GM18858 (cell line): Measurements from ENCODE around the gene C19orf53.

ENCODE experiments used
- ATAC-seq: cut with Tn5 transposase; IDR thresholded peaks from one replicate; pipeline ENCODE4 v1.9.1; 2021; ENCODE audit not compliant: unreplicated experiment

Gene C19orf53

GRCh38 chr19:13795595-13796300 lies 21.5 kb downstream of the C19orf53 start:
- ATAC-seq, result peak; percentile 16

- ATAC-seq, result no peak
These were observed 22.2 kb downstream of the C19orf53 start for GRCh38 chr19:13796301-13797057.

DNA sequence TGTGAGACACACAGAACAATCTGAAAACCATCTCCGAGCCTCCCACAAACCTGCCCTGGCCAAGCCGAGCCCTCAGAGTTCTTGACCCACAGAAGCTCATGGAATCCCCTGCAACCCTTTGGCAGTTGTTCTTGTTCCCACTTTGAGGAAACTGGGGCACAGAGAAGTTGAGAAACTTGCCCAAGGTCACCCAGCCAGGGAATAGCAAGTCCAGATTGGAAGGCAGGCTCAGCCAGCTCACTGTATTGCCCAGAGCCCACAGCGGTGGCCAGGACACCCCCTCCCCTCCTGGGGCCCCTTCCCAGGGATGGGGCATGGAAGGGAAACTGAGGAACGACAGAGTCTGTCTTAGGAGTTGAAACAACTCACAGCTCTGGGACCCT lies 22.8 kb downstream of the C19orf53 start:
- no peak for ATAC-seq

DNA sequence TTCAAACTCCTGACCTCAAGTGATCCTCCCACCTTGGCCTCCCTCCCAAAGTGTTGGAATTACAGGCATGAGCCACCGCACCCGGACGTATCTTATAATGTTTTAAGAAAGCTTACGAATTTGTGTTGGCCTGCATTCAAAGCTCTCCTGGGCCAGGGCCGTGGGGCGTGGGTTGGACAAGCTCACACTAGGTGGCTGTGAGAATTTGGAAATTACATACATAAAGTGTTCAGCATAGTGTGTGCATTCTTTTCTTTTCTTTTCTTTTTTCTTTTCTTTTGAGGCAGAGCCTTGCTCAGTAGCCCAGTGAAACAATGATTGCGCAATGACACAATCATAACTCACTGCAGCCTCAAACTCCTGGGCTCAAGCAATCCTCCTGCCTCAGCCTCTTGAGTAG lies 23.6 kb downstream of the C19orf53 start:
- ATAC-seq, result no peak

DNA sequence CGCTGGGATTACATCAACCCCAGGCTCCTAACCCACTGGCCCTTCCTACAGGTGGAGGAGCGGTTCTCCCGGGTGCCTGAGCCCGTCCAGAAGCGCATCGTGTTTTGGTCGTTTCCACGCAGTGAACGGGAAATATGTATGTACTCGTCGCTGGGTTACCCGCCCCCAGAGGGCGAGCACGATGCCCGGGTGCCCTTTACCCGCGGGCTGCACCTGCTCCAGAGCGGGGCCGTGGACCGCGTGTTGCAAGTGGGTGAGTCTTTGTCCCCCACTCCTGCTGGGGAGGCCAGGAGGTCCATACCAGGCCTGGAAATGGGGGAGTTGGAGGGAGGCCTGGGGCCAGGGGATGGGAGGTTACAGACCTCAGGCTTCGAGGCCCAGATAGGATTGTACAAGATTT lies 25.4 kb downstream of the C19orf53 start:
- ATAC-seq, result no peak

DNA sequence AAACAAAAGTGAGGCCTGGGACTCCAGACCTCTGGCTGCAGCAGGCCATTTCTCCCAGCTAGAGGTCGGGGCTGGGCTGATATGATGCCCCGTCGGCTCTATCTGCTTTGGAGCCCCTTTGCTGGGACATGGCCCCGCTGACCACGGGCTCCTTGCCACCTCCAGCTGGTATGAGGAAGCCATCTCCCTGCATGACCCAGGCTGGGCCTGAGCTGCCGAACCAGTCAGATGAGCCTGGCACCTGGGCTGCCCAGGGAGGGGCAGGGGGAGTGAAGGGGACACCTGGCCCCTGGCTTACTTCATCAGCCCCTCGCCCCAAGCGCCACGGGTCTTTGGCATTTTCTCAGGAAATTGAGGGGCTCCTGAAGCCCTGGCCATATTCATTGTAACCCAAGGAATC lies 28.8 kb downstream of the C19orf53 start:
- ATAC-seq, result no peak

DNA sequence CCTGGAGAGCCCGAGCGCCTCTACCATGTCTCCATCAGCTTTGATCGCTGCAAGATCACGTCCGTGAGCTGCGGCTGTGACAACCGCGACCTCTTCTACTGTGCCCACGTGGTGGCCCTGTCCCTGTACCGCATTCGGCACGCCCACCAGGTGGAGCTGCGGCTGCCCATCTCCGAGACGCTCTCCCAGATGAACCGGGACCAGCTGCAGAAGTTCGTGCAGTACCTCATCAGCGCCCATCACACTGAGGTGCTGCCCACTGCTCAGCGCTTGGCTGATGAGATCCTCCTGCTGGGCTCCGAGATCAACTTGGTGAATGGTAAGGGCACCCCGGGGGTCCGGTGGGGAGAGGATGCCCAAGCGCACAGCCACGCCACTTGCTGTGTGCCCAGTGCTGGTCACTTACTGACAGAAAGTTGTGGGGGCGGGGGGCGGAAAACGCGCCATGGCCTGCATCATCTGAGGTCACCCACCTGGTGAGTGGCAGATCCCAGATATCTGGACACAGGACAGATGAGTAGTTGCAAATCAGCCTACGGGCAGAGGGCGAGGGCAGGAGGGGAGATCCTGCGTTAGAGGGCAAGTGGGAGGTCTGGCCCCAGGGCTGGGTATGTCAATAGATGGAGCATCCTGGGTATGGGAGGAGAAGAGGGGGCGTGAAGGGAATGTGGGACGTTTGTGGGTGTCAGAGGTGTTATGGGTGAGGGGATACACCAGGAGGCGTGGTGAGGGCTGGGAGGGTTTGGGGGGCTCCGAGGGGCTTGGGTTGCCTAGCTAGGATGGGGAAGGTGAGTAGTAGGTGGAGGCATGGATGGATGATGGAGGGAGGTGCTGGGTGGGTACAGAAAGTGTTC lies 30.8 kb downstream of the C19orf53 start:
- ATAC-seq, result no peak

DNA sequence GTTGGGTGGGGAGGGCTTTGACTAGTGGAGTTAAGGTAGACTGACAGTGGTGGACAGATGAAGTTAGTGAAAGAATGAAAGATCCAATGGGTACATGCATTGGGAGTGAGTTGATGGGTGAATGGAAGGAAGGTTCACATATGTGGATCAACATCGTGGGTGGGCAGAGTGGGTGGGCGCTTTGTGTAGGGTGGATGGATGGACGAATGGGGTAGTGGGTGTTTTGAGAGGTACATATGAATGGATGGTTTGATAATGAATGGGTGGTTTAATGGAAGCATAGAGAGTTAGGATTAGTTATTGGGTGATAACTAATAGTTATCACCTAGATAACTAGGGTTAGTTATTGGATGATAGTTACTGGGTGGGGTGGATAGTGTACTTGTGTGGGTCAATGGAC lies 32.5 kb downstream of the C19orf53 start:
- no peak for ATAC-seq

DNA sequence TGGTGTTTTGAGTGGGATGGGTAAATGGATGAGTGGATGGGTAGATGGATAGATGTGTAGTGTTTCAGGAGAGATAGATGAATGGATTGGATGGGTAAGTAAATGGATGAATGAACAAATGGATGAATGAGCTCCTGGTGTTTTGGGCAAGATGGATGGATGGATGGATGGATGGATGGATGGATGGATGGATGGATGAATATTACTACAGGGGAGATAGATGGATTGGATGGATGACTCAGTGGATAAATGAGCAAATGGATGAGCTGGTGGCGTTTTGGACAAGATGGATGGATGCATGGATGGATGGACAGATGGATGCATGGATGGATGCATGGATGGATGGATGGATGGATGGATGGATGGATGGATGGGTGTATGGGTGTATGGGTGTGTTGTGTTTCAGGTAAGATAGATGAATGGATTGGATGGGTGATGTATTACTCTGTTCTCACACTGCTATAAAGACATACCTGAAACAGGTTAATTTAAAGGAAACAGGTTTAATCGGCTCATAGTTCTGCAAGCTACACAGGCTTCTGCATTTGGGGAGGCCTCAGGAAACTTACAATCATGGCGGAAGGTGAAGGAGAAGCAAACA lies 33.3 kb downstream of the C19orf53 start:
- ATAC-seq, result no peak

GRCh38 chr19:13808856-13809255 lies 34.6 kb downstream of the C19orf53 start:
- ATAC-seq, result no peak

DNA sequence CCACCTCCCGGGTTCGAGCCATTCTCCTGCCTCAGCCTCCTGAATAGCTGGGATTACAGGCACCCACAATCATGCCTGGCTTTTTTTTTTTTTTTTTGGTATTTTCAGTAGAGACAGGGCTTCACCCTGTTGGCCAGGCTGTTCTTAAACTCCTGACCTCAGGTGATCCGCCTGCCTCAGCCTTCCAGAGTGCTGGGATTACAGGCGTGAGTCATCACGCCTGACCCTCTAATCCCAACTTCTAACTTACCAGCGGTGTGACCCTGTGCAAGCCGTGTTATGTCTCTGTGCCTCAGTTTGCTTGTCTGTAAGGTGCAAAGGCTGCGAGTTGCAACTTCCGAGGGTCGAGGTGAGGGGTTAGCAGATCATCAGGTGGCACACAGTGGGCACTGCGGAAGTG lies 38.3 kb downstream of the C19orf53 start:
- ATAC-seq, result no peak

DNA sequence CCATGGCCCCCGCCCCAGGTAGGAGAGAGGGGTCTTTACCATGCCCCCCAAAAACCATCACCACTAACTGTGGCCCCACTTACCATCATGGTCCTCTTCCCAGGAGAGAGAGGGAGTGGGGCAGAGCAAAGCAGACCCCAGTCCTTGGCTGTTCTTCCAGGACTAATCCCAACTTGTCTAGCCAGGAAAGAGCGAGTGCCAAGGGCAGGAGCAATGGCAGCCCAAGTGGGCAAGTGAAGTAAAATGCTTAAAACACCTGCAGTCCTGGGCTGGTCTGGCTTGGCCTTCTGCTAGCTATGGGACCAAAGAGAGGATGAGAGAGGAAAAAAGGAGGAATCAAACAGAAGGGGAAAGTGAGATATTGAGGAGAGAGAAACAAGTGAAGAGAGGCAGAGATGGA lies 38.9 kb downstream of the C19orf53 start:
- no peak for ATAC-seq

DNA sequence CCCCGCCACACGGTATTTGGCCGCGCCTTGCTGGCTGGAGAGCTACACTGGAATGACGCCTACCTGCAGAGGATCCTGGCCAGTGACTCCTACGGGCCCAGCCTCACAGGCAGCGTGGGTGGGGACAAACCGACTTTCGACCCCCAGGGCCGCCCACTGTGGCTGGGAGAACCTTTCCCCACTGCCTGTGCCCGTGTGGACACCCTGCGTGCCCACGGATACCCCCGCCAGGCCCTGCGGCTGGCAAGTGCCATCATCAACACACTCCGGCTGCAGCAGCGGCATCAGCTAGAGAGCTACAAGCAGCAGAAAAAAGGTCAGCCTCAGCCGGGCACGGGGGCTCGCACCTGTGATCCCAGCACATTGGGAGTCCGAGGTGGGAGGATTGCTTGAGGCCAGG lies 40.3 kb downstream of the C19orf53 start:
- no peak for ATAC-seq

- no peak for ATAC-seq
These were observed 42.9 kb downstream of the C19orf53 start for GRCh38 chr19:13817018-13817614.

- ATAC-seq, result no peak
These were observed 43.5 kb downstream of the C19orf53 start for GRCh38 chr19:13817615-13818371.

DNA sequence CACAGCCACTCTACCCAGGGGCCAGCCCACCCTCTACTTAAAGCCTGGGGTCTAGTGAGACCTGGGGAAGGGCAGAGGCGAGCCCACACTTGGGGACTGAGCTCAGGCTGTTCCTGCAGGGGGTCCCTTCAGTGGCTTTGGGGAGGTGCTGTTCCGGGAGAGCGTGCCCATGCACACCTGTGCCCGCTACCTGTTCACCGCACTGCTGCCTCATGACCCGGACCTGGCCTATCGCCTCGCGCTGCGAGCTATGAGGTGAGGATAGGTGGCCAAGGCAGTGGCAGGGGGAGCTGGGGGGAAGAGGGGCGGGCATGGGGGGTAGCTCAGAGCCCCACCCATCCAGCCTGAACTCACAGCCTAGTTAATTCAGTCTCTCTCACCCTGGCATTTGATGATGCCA lies 45.0 kb downstream of the C19orf53 start:
- ATAC-seq, result no peak

GRCh38 chr19:13821292-13821691 lies 47.0 kb downstream of the C19orf53 start:
- no peak for ATAC-seq

DNA sequence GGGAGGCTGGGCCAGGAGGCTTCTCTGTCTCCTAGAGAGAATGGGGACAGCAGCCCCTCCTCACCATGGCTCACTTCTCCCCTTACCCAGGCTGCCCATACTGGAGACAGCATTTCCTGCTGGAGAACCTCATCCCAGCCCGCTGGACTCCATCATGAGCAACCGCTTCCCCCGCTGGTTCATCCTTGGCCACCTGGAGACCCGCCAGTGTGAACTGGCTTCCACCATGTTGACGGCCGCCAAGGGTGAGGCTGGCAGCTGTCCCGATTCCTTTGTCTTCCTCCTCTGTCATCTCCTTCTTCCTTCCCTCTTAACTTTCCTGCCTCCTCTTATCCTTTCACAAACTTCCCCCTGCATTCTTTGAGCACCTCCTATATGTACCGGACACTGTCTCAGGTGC lies 49.0 kb downstream of the C19orf53 start:
- ATAC-seq, result no peak

GRCh38 chr19:13823901-13824300 lies 49.6 kb downstream of the C19orf53 start:
- no peak for ATAC-seq

DNA sequence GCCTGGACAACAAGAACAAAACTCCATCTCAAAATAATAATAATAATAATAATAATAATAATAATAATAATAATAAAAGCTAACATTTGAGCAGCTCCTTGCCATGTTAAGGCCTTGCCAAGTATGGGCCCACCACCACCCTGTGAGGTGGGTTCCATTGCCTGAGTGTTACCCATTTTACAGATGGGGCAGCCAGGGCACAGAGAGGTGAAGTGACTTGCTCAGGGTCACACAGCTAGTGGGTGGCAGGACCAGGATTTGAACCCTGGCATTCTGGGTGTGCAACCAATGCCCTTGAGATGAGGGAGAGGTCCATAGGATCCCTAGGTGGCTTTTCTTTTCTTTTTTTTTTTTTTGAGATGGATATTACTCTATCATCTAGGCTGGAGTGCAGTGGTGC lies 50.4 kb downstream of the C19orf53 start:
- ATAC-seq, result no peak
